Progenitor cell of endocrine pancreas (in vitro differentiated cells): ENCODE measurements around the gene SPOCK3. TPM values are rescaled to one million over a fixed set of nuclear protein-coding genes. Genes with fewer than 3 reads are reported as not detected.

ENCODE experiments used
- DNase-seq: peaks from one replicate; pipeline ENCODE4 v3.0.0; 2021; ENCODE audit warnings: low spot score; ENCODE audit not compliant: unreplicated experiment
- H3K27ac Mint-ChIP-seq: 2 replicates; pipeline ENCODE4 v1.8.0; 2021; ENCODE audit warnings: mild to moderate bottlenecking, moderate library complexity, mixed read lengths
- H3K27me3 Mint-ChIP-seq: 2 replicates; pipeline ENCODE4 v1.8.0; 2021; ENCODE audit warnings: mixed read lengths
- H3K36me3 Mint-ChIP-seq: 2 replicates; pipeline ENCODE4 v1.8.0; 2022; ENCODE audit warnings: mixed read lengths; ENCODE audit not compliant: insufficient read depth
- H3K4me1 Mint-ChIP-seq: 2 replicates; pipeline ENCODE4 v1.8.0; 2021; ENCODE audit warnings: low read depth, mixed read lengths
- H3K4me3 Mint-ChIP-seq: 2 replicates; pipeline ENCODE4 v1.8.0; 2021; ENCODE audit warnings: low read depth, mild to moderate bottlenecking, moderate library complexity, mixed read lengths
- H3K9me3 Mint-ChIP-seq: 2 replicates; pipeline ENCODE4 v1.8.0; 2021; ENCODE audit warnings: low read depth, mixed read lengths
- CTCF ChIP-seq: fragments of 200-600 bp; sonication (generic); IDR thresholded peaks from one replicate; pipeline ENCODE4 v1.5.0; 2021; ENCODE audit warnings: antibody characterized with exemption, mild to moderate bottlenecking; ENCODE audit not compliant: unreplicated experiment
- total RNA-seq: library from RNA; stranded (reverse); gene quantifications from 2 replicates; pipeline ENCODE4 v1.2.1, GENCODE V29; 2021

SPOCK3 gene
- total RNA-seq, 1 donor from 2014 or later: 1.3 TPM

- Mint-ChIP-seq H3K27ac (no peak overlapping the region), H3K4me3 (no peak overlapping the region), H3K4me1 (peaks cover 1% of the 10 kb centered on the region), H3K9me3 (peaks cover 3% of the 10 kb centered on the region), H3K36me3 (no peaks in the 10 kb centered on the region), H3K27me3 (peaks cover 43% of the 10 kb centered on the region)
- DNase-seq: no peak
- TF ChIP-seq CTCF: no peak
Measured at GRCh38 chr4:167239627-167240026, 5.3 kb upstream of the SPOCK3 start.

- DNase-seq: no peak
- H3K4me1 Mint-ChIP-seq: peaks cover 9% of the 10 kb centered on the region
- H3K36me3 Mint-ChIP-seq: no peaks in the 10 kb centered on the region
- no peak for TF ChIP-seq CTCF
- peaks cover 57% of the 10 kb centered on the region for H3K27me3 Mint-ChIP-seq
- no peak overlapping the region for H3K27ac Mint-ChIP-seq
- peaks cover 3% of the 10 kb centered on the region for H3K9me3 Mint-ChIP-seq
- H3K4me3 Mint-ChIP-seq: no peak overlapping the region
Measured at GRCh38 chr4:167238226-167238625, 3.9 kb upstream of the SPOCK3 start.

GRCh38 chr4:167233685-167234315, 494 bp downstream of the SPOCK3 start:
- Mint-ChIP-seq H3K4me3 (peak overlapping the region; percentile 84), H3K4me1 (peaks cover 11% of the 10 kb centered on the region), H3K36me3 (no peaks in the 10 kb centered on the region), H3K27me3 (peaks cover 68% of the 10 kb centered on the region), H3K9me3 (no peaks in the 10 kb centered on the region), H3K27ac (peak overlapping the region; percentile 88)
- DNase-seq: no peak
- TF ChIP-seq CTCF: no peak

- Mint-ChIP-seq H3K4me3 (peak overlapping the region; percentile 84), H3K4me1 (peaks cover 11% of the 10 kb centered on the region), H3K27me3 (peaks cover 66% of the 10 kb centered on the region), H3K36me3 (no peaks in the 10 kb centered on the region), H3K27ac (peak overlapping the region; percentile 18), H3K9me3 (no peaks in the 10 kb centered on the region)
- DNase-seq: no peak
- TF ChIP-seq CTCF: no peak
Measured at GRCh38 chr4:167232805-167233684, 1.2 kb downstream of the SPOCK3 start.

- DNase-seq: no peak
- H3K4me1 Mint-ChIP-seq: peaks cover 11% of the 10 kb centered on the region
- TF ChIP-seq CTCF: no peak
- no peak overlapping the region for H3K27ac Mint-ChIP-seq
- H3K36me3 Mint-ChIP-seq: no peaks in the 10 kb centered on the region
- H3K9me3 Mint-ChIP-seq: no peaks in the 10 kb centered on the region
- H3K27me3 Mint-ChIP-seq: peaks cover 48% of the 10 kb centered on the region
- no peak overlapping the region for H3K4me3 Mint-ChIP-seq
Measured at GRCh38 chr4:167230744-167231143, 3.5 kb downstream of the SPOCK3 start.
